ENCODE measurements around the gene NPB.

NPB gene

GRCh38 chr17:81944858-81945257 is 42.8 kb downstream of the NPB start:
- no peak for TF ChIP-seq CTCF (IDR thresholded peaks at IDR 0.05)

GRCh38 chr17:81947189-81947588 is 45.2 kb downstream of the NPB start, which contains the start of gene MYADML2:
Gene MYADML2 (minus strand): TSS chr17:81947233. CDS start chr17:81941741, 5,492 bp downstream.
- TF ChIP-seq CTCF (IDR thresholded peaks at IDR 0.05), result no peak

- no peak for TF ChIP-seq CTCF (IDR thresholded peaks at IDR 0.05)
Observed at GRCh38 chr17:81948635-81949378, 46.8 kb downstream of the NPB start.

- TF ChIP-seq CTCF (IDR thresholded peaks at IDR 0.05), result no peak
Observed at GRCh38 chr17:81950501-81950900, 48.5 kb downstream of the NPB start.

GRCh38 chr17:81951785-81952684 is 50.0 kb downstream of the NPB start:
- no peak for TF ChIP-seq CTCF (IDR thresholded peaks at IDR 0.05)

Measured in LNCAP (cell line).